K562 (cell line): ENCODE measurements around the gene RNU5D-1.

Source experiments
- LARP7 ChIP-seq: fragments of 450-650 bp; IDR thresholded peaks from 2 replicates; pipeline ENCODE4 v1.6.1; 2016
- MYC ChIP-seq, 2 experiments: fragments of 250-450 bp in 1 of 2; sonication (Bioruptor Pico) in 1 of 2; IDR thresholded peaks; 2 replicates each; pipeline versions ENCODE4 v1.5.1 to v1.6.1; 2012 to 2021; ENCODE audit warnings: low read depth in 2 of 2, borderline replicate concordance in 1 of 2, improper control_type of control experiment in 1 of 2, low read length in 1 of 2, mild to moderate bottlenecking in 1 of 2, moderate library complexity in 1 of 2
- NFYB ChIP-seq: IDR thresholded peaks from 2 replicates; pipeline ENCODE4 v1.6.1; 2011; ENCODE audit warnings: mild to moderate bottlenecking, moderate library complexity; ENCODE audit not compliant: insufficient read length; ENCODE audit errors: extremely low read depth
- POLR2A ChIP-seq: fragments of 450-650 bp; conservative IDR thresholded peaks from 2 replicates; pipeline ENCODE4 v1.6.1; 2016
- TCF7L2 ChIP-seq: fragments of 150-350 bp; IDR thresholded peaks from 2 replicates; pipeline ENCODE4 v1.6.1; 2016; ENCODE audit warnings: low read depth, mild to moderate bottlenecking, low read length, moderate library complexity
- TF ChIP-seq, protein P1 (sequence below), 2 experiments: fragments of 250-450 bp in 1 of 2; fragments of 450-650 bp in 1 of 2; sonication (Bioruptor Pico) in 1 of 2; IDR thresholded peaks; 2 replicates each; pipeline versions ENCODE4 v1.6.1 to v1.8.0; 2016 to 2021; ENCODE audit warnings: mild to moderate bottlenecking in 2 of 2, moderate library complexity in 2 of 2, missing compliant biosample characterization in 1 of 2, missing genetic modification characterization in 1 of 2
- TF ChIP-seq, protein P2 (sequence below): sonication (generic); formaldehyde crosslinking; IDR thresholded peaks from 2 replicates; pipeline ENCODE4 v1.4.0; 2020; ENCODE audit warnings: mild to moderate bottlenecking, missing genetic modification reagents
- TF ChIP-seq, protein P3 (sequence below): fragments of 250-450 bp; sonication (Bioruptor Pico); IDR thresholded peaks from 2 replicates; pipeline ENCODE4 v1.8.0; 2022; ENCODE audit warnings: inconsistent platforms, mild to moderate bottlenecking, moderate library complexity, borderline replicate concordance
- TF ChIP-seq, protein P4 (sequence below), 2 experiments: fragments of 150-350 bp in 1 of 2; IDR thresholded peaks; 2 replicates each; pipeline ENCODE4 v1.6.1; 2012 to 2016; ENCODE audit warnings: low read depth in 2 of 2, low read length in 2 of 2, mild to moderate bottlenecking in 1 of 2, moderate library complexity in 1 of 2
- TF ChIP-seq, protein P5 (sequence below), 2 experiments: fragments of 450-650 bp in 1 of 2; sonication (generic) in 1 of 2; formaldehyde crosslinking in 1 of 2; IDR thresholded peaks in 1 of 2; conservative IDR thresholded peaks in 1 of 2; 2 replicates each; pipeline versions ENCODE4 v1.6.1 to v1.8.1; 2016 to 2023; ENCODE audit warnings: mild to moderate bottlenecking in 2 of 2, moderate library complexity in 2 of 2, inconsistent platforms in 1 of 2, missing genetic modification reagents in 1 of 2

DNA sequence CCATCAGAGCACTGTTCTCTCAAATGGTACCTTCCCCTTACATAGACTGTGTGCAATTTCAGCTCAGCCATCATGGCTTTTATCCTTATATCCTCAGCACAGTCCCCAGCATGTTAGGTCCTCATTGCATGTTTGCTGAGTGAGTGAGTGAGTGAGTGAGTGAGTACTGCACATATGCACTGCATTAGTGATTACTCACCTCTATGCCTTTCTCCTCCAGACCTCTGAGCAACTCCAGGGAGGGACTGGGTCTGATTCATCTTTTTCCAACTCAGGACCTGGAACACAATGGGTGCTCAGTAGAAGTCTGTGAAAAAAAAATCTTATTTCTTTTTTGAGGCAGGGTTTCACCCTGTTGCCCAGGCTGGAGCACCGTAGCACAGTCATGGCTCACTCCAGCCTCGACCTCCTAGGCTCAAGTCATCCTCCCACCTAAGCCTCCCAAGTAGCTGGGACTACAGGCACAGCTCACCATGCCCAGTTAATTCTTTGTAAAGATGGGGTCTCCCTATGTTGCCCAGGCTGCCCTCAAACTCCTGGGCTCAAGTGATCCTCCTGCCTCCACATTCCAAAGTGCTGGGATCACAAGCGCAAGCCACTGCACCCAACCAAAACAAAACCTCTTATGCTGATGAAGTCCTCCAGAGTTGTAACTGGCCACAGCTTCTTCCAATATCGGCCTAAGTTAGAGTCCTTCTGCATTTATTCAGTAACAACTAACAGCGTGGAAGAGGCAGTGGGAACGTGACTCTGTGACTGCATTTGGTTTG is 23.7 kb downstream of the RNU5D-1 start:
- TF ChIP-seq, protein P1, sequence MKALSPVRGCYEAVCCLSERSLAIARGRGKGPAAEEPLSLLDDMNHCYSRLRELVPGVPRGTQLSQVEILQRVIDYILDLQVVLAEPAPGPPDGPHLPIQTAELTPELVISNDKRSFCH (CRISPR knock-in tag; IDR thresholded peaks at IDR 0.05): no peak
- TF ChIP-seq, protein P1 (tag; IDR thresholded peaks at IDR 0.05): no peak
- TF ChIP-seq LARP7 (no peak), POLR2A (no peak), NFYB (no peak), TCF7L2 (no peak), MYC (IDR thresholded peaks at IDR 0.05; ENCODE audit: low read depth, low read length) (no peak), MYC (CRISPR knock-in tag; IDR thresholded peaks at IDR 0.05; ENCODE audit: borderline replicate concordance, low read depth) (no peak)
- TF ChIP-seq, protein P2, sequence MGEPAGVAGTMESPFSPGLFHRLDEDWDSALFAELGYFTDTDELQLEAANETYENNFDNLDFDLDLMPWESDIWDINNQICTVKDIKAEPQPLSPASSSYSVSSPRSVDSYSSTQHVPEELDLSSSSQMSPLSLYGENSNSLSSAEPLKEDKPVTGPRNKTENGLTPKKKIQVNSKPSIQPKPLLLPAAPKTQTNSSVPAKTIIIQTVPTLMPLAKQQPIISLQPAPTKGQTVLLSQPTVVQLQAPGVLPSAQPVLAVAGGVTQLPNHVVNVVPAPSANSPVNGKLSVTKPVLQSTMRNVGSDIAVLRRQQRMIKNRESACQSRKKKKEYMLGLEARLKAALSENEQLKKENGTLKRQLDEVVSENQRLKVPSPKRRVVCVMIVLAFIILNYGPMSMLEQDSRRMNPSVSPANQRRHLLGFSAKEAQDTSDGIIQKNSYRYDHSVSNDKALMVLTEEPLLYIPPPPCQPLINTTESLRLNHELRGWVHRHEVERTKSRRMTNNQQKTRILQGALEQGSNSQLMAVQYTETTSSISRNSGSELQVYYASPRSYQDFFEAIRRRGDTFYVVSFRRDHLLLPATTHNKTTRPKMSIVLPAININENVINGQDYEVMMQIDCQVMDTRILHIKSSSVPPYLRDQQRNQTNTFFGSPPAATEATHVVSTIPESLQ: no peak
- TF ChIP-seq, protein P3, sequence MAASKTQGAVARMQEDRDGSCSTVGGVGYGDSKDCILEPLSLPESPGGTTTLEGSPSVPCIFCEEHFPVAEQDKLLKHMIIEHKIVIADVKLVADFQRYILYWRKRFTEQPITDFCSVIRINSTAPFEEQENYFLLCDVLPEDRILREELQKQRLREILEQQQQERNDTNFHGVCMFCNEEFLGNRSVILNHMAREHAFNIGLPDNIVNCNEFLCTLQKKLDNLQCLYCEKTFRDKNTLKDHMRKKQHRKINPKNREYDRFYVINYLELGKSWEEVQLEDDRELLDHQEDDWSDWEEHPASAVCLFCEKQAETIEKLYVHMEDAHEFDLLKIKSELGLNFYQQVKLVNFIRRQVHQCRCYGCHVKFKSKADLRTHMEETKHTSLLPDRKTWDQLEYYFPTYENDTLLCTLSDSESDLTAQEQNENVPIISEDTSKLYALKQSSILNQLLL (CRISPR knock-in tag): no peak
- TF ChIP-seq, protein P4, sequence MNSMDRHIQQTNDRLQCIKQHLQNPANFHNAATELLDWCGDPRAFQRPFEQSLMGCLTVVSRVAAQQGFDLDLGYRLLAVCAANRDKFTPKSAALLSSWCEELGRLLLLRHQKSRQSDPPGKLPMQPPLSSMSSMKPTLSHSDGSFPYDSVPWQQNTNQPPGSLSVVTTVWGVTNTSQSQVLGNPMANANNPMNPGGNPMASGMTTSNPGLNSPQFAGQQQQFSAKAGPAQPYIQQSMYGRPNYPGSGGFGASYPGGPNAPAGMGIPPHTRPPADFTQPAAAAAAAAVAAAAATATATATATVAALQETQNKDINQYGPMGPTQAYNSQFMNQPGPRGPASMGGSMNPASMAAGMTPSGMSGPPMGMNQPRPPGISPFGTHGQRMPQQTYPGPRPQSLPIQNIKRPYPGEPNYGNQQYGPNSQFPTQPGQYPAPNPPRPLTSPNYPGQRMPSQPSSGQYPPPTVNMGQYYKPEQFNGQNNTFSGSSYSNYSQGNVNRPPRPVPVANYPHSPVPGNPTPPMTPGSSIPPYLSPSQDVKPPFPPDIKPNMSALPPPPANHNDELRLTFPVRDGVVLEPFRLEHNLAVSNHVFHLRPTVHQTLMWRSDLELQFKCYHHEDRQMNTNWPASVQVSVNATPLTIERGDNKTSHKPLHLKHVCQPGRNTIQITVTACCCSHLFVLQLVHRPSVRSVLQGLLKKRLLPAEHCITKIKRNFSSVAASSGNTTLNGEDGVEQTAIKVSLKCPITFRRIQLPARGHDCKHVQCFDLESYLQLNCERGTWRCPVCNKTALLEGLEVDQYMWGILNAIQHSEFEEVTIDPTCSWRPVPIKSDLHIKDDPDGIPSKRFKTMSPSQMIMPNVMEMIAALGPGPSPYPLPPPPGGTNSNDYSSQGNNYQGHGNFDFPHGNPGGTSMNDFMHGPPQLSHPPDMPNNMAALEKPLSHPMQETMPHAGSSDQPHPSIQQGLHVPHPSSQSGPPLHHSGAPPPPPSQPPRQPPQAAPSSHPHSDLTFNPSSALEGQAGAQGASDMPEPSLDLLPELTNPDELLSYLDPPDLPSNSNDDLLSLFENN (IDR thresholded peaks at IDR 0.05; ENCODE audit: low read depth in 2 of 2, low read length in 2 of 2): no peak
- TF ChIP-seq, protein P5, sequence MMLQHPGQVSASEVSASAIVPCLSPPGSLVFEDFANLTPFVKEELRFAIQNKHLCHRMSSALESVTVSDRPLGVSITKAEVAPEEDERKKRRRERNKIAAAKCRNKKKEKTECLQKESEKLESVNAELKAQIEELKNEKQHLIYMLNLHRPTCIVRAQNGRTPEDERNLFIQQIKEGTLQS (IDR thresholded peaks at IDR 0.05): no peak
- TF ChIP-seq, protein P5 (CRISPR knock-in tag; conservative IDR thresholded peaks at IDR 0.05): no peak
